GM19452 (cell line): Measurements from ENCODE around the gene PDAP1.
"Not testable (repeated sequence)": the region's sequence is repeated elsewhere in the genome, so short reads cannot be mapped to it uniquely, and the experiment has no call there.

Source experiments
- ATAC-seq: cut with Tn5 transposase; IDR thresholded peaks from one replicate; pipeline ENCODE4 v1.9.1; 2021; ENCODE audit not compliant: unreplicated experiment

Gene PDAP1

DNA sequence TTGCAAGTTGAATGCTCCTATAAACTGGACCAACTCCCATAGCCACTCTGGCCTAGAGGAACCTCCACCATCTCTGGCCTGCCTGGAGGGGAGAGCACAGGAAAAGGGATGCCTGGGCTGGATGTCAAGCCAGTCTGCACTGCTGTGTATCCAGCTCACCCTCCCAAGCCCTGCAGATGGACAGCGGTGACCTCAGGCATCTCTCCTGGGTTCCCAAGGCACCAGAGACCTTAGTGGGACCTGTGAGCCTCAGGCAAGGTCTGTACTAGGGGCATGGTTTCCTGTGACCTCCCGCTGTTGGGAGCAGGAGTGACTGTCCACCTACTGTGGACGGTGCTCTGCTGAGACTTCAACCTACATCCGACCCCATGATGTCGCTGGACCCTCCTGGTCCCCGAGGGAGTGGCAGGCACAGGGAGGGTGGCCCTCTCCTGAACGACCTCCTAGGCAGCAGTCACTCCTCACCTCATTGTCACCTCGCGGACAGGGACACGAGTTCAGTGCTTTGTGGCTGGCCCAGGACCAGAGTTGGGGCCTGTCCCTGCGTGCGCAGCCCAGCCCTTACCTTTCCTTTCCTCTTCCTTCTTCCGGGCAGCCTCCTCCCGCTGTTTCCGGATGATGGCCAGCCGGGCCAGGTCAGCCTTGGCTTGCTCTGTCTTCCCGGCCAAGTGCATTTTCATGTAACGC lies 11.0 kb downstream of the PDAP1 start:
- ATAC-seq, result no peak

DNA sequence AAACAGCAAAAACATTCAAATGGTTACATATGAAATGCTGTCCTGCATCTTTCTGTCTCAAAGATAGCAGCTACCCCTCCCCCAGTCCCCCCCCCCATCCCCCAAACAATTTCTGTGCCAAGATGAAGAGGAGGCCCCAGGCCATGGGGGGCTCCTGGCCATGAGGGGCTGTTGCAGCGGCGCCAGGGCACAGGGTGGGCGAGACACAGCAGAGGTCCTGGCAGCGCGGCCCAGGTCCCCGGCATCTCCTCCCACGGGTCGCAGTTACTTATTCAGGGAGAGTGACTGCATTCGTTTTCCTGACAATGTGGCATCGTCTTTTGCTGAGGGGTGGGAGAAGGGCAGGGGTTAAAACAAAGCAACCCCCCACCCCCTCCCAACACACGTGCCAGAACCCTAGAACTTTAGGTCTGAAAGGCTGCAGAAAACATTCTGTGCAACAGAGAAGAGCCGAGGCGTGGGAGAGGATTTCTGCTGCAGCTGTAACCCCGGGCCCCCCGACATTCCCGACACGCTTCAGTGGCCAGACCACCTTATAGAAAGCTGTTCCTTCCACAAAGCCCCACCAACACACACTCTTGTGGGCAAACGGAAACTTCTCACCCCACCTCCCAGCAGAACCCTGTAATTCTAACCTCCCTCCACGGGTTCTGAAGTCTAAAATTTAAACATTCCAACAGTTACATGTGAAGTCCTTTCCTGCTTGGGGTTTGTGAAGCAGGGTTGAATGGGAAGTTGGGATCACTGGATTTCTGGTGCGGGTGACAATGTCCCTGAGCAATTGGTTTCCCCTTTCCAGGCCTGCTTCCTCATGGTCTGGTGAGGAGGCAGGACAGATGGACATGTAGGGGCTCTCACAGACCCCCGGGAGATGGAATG lies 11.7 kb downstream of the PDAP1 start:
- no peak for ATAC-seq

DNA sequence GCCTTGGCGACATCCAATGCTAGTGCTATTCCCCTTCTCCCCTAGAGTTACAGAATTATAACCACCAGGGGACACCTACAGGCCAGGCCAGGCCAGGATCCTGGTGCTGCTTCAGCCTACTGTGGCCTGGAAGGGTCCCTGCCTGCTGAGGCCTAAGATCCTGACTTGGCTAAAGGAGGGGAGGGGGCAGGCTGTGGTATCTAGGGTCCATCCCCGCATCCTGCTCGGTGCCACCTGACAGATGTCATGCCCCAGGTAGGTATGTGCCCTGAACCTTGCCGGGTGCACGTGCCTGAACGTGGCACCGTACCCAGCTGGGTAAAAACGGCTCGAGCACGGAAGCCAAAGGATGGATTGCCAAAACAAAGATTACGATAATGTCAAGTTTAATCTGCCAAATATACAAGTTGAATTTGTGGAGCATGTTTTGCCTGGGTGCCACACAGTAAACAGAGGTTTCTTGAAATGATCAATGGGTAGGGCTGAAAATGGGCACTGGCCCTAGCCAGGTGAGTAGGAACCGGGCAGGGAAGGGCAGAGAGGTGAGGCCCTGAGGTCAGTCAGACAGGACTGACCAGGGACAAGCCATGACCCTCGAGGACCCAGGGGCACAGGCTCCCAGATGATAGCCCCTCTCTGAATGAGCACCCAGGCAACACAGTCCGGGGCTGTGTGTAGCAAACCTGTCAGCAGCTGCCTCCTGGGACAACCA lies 12.6 kb downstream of the PDAP1 start:
- ATAC-seq, result no peak

DNA sequence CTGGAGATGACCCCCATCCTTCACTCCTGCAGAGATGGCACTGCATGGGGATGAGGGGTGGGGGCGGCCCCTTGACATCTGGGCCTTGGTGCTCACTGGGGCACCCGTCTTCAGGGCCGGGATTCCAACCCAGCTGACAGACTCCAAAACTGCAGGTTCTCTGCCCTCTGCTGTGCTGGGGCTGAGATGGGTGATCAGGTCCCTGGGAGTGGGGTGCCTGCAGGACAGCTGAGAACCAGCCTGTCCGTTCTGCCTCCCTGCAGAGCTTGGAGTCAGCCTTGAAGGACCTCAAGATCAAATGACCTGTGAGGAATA lies 14.3 kb downstream of the PDAP1 start:
- no peak for ATAC-seq

DNA sequence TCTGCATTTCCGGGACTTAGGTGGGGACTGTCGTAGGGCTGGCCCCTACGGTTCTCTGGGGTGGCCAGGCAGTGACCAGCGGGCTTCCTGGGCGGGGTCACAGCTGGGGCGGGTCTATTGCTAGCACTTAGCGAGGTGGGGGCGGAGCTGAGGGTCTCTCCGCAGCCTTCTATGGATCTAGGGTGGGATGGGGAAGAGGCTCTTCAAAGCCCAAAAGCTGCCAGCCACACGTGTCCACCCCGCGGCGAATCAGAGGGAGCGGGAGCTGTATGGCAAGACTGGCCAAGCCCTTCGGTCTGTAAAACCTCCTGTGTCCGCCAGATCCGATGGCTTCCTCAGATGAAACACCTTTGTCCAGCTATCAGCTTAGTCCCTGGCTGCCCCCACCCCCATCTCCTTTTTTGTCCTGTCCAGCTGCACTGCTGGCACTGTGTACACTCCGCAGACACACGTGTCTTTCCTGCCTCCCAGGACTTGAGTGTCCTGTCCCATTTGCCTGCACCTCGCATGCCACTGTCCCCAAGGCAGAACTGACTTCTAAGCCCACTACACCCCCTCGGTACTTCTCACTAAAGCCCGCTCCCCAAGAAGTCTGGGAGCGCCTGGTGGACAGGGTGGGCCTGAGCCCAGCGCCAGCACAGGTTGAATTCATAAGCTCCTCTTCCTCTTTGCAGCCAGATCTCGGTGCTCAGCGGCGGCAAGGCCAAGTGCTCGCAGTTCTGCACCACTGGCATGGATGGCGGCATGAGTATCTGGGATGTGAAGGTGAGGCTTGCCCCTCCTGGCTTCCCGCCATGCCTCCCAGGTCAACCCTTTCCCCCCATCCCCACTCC lies 14.8 kb downstream of the PDAP1 start:
- no peak for ATAC-seq

DNA sequence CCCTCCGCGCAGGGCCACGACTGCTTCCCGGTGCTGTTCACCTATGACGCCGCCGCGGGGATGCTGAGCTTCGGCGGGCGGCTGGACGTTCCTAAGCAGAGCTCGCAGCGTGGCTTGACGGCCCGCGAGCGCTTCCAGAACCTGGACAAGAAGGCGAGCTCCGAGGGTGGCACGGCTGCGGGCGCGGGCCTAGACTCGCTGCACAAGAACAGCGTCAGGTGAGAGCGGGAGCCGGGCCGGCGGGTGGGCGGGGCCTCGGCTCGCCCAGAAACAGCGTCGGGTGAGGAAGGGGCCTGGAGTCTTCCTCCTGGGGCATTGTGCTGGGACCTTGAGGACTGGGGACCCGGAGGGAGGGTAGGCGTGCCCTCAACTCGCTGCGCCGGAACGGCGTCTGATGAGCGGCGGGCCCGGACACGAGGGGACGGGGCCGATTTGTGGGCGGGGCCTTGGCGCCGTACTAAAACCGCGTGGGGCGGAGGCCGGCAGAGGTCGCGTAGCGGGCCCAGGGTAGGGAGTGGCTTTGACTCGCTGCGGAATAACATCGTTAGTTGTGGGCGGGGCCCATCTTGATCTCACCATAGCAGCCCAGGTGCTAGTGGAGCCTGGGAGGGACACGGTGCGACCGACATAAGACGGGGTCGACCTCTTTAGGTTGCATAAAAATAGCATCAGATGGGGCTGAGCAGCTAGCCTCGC lies 15.6 kb downstream of the PDAP1 start:
- peak; percentile 55 for ATAC-seq

DNA sequence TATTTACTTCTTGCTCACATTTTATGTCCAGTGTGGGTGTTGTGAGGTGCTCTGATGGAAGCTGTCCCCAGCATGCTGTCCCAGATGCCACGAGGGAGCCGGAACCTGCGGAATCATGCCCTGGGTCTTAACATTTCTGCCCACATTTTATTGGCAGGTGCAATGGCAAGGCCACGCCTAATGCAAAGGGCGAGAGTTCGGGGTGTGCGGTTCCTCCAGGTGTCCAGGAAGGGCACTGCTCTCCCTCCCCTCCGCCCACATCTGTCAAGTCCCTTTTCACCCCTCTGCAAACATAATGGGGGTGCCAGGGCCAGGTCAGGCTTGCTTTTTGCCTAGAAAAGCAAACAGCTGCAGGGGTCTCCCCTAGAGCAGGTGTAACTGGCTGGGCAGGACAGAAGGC lies 16.4 kb downstream of the PDAP1 start:
- no peak for ATAC-seq

DNA sequence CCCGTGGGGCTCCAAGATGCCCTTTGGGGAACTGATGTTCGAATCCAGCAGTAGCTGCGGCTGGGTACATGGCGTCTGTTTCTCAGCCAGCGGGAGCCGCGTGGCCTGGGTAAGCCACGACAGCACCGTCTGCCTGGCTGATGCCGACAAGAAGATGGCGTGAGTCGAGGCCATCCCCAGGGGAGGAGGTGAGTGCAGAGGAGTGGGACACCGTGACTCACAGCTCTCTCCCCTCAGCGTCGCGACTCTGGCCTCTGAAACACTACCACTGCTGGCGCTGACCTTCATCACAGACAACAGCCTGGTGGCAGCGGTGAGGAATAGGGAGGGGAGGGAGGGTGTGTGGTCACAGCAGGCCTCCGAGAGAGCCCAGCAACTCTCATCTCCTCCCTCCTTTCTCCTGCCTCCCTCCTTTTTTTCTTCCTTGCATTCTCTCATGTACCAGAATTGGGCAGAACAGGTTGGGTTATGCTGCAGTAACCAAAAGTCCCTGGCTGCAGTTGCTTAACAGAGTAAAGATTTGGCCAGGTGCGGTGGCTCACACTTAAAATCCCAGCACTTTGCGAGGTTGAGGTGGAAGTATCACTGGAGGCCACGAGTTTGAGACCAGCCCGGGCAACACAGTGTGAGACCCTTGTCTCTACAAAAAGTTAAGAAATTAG lies 17.3 kb downstream of the PDAP1 start:
- no peak for ATAC-seq

DNA sequence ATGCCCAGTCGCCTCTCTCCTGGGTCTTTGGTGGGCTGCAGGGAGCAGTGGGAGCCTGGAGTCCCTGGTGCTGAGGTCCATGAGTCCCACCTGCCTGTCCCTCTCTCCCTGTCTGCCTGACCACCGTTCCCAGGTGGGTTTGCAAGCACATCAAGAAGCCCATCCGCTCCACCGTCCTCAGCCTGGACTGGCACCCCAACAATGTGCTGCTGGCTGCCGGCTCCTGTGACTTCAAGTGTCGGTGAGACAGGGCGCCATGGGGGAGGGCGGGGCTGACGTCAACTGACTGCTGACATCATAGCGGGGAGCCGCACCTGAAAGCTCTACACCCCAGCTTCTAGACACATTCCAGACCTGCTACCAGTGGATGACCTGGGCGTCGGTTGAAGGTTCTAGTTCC lies 18.6 kb downstream of the PDAP1 start:
- no peak for ATAC-seq

DNA sequence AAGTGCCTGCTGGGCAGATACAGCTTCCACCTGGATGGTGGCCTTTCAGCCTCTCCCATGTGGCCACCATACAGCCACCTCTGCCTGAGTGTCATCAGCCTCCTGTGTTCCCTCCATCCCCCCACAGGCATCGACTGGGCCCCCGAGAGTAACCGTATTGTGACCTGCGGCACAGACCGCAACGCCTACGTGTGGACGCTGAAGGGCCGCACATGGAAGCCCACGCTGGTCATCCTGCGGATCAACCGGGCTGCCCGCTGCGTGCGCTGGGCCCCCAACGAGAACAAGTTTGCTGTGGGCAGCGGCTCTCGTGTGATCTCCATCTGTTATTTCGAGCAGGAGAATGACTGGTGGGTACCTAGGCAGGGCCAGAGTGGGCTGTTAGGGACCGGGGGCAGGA lies 20.5 kb downstream of the PDAP1 start:
- no peak for ATAC-seq

DNA sequence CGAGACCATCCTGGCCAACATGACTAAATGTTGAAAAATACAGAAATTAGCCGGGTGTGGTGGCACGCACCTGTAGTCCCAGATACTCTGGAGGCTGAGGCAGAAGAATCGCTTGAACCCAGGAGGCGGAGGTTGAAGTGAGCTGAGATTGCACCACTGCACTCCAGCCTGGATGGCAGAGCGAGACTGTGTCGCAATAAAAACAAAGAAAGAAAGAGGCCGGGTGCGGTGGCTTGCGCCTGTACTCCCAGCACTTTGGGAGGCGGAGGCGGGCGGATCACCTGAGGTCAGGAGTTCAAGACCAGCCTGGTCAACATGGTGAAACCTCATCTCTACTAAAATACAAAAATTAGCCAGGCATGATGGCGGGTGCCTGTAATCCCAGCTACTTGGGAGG lies 21.2 kb downstream of the PDAP1 start:
- ATAC-seq, result not testable (repeated sequence)

DNA sequence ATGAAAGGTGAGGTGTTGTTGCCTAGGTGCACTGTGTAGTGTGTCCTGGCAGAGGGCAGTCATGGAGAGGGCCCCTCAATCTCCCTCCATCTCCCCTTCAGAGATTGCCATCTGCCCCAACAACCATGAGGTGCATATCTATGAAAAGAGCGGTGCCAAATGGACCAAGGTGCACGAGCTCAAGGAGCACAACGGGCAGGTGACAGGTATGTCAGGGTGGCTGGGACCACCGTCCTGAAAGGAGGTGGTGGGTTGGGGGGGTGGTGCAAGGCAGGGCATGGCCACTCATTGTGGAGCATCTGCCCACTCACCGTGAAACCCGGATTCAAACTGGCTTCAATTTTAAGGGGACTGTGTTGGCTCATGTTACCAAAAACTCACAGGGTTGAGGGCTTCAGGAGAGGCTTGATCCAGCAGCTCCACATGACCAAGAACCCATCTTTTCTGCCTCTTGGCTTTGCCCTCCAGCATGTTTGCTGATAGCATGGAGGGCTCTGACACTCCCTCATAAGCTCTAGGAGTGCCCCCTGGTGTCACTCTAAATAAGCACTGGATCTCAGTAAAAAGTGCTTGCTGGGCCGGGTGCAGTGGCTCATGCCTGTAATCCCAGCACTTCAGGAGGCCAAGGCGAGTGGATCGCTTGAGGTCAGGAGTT lies 21.7 kb downstream of the PDAP1 start:
- ATAC-seq, result no peak

DNA sequence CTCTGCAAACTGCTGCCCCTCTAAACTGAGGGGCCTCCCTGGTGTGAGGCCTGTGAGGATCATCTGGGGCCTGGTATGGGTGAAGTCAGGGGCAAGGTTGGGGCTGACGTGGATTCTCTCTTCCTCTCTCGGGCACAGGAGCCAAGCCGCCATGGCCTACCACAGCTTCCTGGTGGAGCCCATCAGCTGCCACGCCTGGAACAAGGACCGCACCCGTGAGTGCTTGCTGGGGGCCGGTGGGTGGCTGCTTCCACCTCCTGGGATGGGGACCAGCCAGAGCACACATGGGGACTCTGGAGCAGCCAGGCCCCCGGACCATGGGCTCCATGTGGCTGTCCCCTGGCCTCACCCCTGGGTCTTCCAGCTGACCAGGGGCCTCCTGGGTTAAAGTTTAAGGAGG lies 22.8 kb downstream of the PDAP1 start:
- ATAC-seq, result no peak

DNA sequence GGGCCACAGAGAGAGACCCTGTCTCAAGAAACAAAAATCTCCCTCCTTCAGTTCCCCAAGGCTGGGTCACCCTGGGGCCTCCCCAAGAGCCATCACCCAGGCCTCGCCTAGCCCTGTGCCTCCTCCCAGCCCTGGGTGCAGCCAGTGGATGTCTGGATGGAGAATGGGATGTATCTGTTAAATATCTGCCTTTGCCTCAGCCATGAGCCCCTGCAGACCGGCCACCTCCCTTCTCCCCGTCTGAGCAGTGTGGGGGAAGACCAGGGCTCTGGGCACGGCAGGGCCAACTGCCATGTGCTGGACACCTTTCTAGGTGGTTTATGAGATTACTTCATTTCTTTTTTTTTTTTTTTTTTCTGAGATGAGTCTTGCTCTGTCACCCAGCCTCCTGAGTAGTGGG lies 23.9 kb downstream of the PDAP1 start:
- no peak for ATAC-seq

DNA sequence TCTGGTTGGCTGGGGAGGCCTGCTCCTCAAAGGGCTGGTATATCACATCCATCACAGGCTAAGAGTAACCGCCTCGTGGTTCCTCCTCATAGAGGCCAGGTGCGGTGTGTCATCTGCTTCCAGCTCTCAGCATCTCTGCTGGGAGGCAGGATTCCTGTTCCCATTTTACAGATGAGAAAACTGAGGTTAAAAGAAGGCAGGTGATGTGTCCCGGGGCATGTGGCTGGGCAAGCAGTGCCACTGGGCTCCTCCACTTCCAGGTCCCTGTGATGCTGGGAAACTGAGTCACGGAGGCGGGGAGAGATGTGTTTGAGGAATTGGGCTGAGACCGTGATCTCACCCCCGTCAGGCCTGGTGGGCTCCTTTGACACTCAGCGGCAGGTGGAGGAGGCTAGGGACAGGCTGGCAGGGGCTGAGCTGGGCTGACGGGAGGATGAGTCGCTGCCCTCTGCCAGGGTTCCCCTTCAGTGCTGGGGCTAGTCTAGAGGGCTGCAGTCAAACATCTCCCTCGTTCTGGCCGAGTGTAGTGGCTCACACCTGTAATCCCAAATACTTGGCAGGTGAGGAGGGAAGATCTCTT lies 24.5 kb downstream of the PDAP1 start:
- no peak for ATAC-seq

DNA sequence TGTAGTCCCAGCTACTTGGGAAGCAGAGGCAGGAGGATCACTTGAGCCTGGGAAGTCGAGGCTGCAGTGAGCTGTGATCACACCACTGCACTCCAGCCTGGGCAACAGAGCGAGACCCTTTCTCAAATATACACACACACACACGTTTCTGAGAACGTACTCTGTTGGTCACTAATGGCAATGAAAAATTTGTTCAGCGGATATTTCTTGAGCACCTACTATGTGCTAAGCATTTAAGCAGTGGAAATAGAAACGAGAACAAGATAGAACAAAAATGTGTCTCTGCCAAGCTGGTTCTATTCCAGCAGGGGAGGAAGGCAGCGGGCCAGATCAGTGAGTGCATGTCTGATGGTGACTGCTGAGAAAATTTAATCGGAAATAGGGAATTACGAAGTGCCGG lies 25.2 kb downstream of the PDAP1 start:
- ATAC-seq, result no peak

DNA sequence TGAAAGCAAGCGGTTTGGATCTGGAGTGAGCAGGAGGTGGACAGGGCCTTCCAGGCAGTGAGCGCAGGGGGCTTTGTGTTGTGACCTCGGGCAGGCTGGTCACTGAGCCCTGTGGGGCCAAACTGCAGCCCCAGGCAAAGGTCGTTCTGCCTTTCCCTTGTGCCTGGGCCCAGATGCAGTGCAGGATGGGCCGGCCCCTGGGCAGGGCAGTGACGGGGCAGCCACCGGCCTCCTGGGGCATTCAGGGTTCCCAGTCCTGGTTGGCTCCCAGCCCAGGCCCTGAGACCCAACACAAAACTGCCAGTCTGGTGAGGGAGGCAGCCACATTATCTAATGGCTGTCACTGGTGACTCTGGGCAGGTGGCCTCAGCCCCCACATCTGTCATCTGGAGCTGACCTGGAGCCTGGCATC lies 26.7 kb downstream of the PDAP1 start:
- no peak for ATAC-seq

DNA sequence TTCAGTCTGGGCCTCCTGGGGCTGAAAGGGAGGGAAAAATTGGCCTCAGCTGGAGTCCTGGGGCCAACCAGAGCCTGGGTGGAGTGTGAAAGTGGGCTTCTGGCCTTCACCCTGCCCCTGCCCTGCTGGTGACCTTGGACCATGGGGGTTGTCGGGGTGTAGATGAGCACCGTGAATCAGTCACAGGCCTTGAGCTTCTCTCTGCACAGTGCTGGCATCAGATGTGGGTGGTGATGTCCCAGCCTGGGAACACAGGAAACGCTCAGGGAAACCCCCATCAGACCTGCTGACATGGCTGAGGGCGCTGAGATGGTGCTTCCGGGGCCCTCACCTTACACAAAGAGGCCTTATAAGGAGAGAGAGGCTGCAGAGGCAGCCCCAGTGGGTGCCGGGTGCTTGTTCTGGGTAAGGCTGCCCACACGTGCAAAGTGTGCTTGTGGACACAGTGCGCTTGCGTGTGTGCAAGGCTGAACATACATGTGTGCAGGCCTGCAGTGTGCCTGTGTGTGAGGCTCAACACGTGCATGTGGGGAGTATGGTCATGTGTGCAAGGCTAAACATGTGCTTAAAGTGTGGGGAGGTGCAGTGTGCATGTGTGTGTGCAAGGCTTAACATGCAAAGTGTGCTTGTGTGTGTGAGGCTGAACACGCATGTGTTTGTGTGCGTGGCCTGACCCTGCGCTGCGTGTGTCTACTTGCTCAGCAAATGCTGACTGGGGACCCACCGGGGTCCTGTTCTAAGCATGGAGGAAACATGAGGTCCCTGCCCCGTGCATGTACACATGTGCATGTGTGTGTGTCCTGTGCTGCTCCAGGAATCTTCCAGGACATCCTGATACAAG lies 27.4 kb downstream of the PDAP1 start:
- peak; percentile 80 for ATAC-seq
